ENCODE results near the gene LPAR3. TPM values are rescaled to one million over a fixed set of nuclear protein-coding genes. Genes with fewer than 3 reads are reported as not detected.

Gene LPAR3
- total and polyA plus RNA-seq, 2 donors (not counting 1 experiment from before 2014, with no cell fraction given), result 1.8 to 7.6 TPM

DNA sequence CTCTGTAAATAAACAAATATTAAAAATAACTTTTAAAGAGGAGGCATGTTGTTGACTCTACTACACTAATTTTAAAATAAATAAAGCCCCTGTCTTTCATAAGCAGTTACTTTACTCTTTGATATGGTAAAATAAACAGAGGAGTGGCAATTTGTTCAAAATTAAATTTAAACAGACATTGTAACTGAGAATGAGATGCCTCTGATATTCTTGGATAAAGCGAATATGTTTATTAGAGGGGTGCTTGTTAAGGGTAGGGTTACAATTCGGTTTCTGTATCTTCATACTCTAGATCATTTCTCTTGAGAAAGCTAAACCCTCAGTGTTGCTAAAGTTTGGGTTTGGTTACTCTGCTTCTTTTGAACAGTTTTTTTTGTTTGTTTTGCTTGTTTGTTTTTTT is 19.6 kb downstream of the LPAR3 start:
- Histone ChIP-seq H3K36me3 (ENCODE audit: control insufficient read depth, insufficient read depth, low read length) (no peaks in the 10 kb centered on the region), H3K4me2 (ENCODE audit: extremely low read depth, insufficient read depth, low read length) (no peak overlapping the region), H3K27me3 (ENCODE audit: control insufficient read depth, insufficient read depth, low read length) (no peaks in the 10 kb centered on the region), H3K9me3 (ENCODE audit: control insufficient read depth, insufficient read depth, low read depth, low read length) (no peaks in the 10 kb centered on the region), H3K9ac (ENCODE audit: insufficient read depth, low read length) (no peak overlapping the region), H3K4me1 (ENCODE audit: control insufficient read depth, extremely low read depth, insufficient read depth, low read length) (no peaks in the 10 kb centered on the region), H3K79me2 (ENCODE audit: control insufficient read depth, insufficient read depth, low read length) (no peaks in the 10 kb centered on the region), H3K27ac (ENCODE audit: insufficient read depth, low read length) (no peak overlapping the region), H4K20me1 (ENCODE audit: control insufficient read depth, extremely low read depth, insufficient read depth, low read length) (no peaks in the 10 kb centered on the region), H3K4me3 (replicated peaks in 1 of 4; ENCODE audit: control extremely low read depth in 1 of 4, insufficient read depth in 1 of 4, low read depth in 3 of 4, low read length in 4 of 4) (no peak overlapping the region), H2AFZ (ENCODE audit: low read length) (no peak overlapping the region)
- DNase-seq (ENCODE audit: low read depth in 2 of 2), result no peak
- TF ChIP-seq, protein P1, sequence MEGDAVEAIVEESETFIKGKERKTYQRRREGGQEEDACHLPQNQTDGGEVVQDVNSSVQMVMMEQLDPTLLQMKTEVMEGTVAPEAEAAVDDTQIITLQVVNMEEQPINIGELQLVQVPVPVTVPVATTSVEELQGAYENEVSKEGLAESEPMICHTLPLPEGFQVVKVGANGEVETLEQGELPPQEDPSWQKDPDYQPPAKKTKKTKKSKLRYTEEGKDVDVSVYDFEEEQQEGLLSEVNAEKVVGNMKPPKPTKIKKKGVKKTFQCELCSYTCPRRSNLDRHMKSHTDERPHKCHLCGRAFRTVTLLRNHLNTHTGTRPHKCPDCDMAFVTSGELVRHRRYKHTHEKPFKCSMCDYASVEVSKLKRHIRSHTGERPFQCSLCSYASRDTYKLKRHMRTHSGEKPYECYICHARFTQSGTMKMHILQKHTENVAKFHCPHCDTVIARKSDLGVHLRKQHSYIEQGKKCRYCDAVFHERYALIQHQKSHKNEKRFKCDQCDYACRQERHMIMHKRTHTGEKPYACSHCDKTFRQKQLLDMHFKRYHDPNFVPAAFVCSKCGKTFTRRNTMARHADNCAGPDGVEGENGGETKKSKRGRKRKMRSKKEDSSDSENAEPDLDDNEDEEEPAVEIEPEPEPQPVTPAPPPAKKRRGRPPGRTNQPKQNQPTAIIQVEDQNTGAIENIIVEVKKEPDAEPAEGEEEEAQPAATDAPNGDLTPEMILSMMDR (conservative IDR thresholded peaks at IDR 0.05 in 1 of 2, IDR thresholded peaks at IDR 0.05 in 1 of 2; ENCODE audit: low read depth in 1 of 2, low read length in 2 of 2), result no peak
- TF ChIP-seq EZH2 (IDR thresholded peaks at IDR 0.05; ENCODE audit: low read length, missing control alignments), result no peak

DNA sequence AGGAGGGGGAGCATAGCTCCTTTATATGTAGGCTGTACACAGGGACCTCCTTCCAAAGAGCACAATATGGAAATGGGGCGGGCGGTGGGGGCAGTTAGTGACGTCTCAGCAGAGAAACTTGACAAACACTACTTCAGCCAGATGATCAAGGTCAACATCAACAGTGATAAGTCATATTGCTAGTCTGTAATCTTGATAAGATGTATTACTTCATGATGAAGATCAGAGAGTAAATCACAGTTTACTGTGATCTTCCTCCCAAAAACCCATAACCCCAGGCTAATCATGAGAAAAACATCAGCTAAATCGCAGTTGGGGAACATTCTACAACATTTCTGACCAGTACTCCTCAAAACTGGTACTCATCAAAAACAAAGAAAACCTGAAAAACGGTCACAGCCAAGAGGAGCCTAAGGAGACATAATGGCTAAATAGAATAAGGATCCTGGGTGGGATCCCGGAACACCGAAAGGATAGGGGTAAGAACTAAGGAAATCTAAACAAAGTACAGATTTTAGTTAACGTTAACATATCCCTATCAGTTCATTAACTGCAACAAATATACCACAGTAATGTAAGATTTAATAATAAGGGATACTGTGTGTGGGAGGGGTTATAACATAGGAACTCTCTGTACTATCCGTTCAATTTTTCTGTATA is 20.2 kb downstream of the LPAR3 start:
- Histone ChIP-seq H3K27me3 (ENCODE audit: control insufficient read depth, insufficient read depth, low read length) (no peaks in the 10 kb centered on the region), H2AFZ (ENCODE audit: low read length) (no peak overlapping the region), H4K20me1 (ENCODE audit: control insufficient read depth, extremely low read depth, insufficient read depth, low read length) (no peaks in the 10 kb centered on the region), H3K9ac (ENCODE audit: insufficient read depth, low read length) (no peak overlapping the region), H3K36me3 (ENCODE audit: control insufficient read depth, insufficient read depth, low read length) (no peaks in the 10 kb centered on the region), H3K4me3 (replicated peaks in 1 of 4; ENCODE audit: control extremely low read depth in 1 of 4, insufficient read depth in 1 of 4, low read depth in 3 of 4, low read length in 4 of 4) (no peak overlapping the region), H3K79me2 (ENCODE audit: control insufficient read depth, insufficient read depth, low read length) (no peaks in the 10 kb centered on the region), H3K4me2 (ENCODE audit: extremely low read depth, insufficient read depth, low read length) (no peak overlapping the region), H3K27ac (ENCODE audit: insufficient read depth, low read length) (no peak overlapping the region), H3K9me3 (ENCODE audit: control insufficient read depth, insufficient read depth, low read depth, low read length) (no peaks in the 10 kb centered on the region), H3K4me1 (ENCODE audit: control insufficient read depth, extremely low read depth, insufficient read depth, low read length) (no peaks in the 10 kb centered on the region)
- TF ChIP-seq, protein P1 (conservative IDR thresholded peaks at IDR 0.05 in 1 of 2, IDR thresholded peaks at IDR 0.05 in 1 of 2; ENCODE audit: low read depth in 1 of 2, low read length in 2 of 2), result no peak
- TF ChIP-seq EZH2 (IDR thresholded peaks at IDR 0.05; ENCODE audit: low read length, missing control alignments), result no peak
- DNase-seq (ENCODE audit: low read depth in 2 of 2), result peak in 1 of 2 donors; percentile 46

DNA sequence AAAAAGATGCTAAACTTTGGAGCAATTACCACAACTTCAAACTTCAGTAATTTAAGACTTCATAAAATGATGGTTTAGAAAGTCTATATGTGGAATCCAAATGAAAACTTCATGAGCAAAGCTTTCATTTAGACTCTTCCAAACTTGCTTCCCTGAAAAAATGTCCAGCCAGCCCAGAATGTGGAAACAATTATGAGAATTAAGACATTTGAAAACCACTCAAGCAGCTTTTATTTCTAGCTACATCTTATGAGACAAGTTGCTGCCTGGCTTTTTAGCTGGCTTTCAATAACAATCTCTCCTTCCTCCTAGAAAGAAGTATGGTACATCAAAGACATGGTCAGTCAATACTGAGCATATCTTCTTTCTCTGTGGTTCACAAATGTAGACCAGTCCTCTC is 21.8 kb downstream of the LPAR3 start:
- Histone ChIP-seq H3K4me1 (ENCODE audit: control insufficient read depth, extremely low read depth, insufficient read depth, low read length) (no peaks in the 10 kb centered on the region), H3K27me3 (ENCODE audit: control insufficient read depth, insufficient read depth, low read length) (no peaks in the 10 kb centered on the region), H3K9ac (ENCODE audit: insufficient read depth, low read length) (no peak overlapping the region), H3K36me3 (ENCODE audit: control insufficient read depth, insufficient read depth, low read length) (no peaks in the 10 kb centered on the region), H3K27ac (ENCODE audit: insufficient read depth, low read length) (no peak overlapping the region), H3K79me2 (ENCODE audit: control insufficient read depth, insufficient read depth, low read length) (no peaks in the 10 kb centered on the region), H3K4me3 (replicated peaks in 1 of 4; ENCODE audit: control extremely low read depth in 1 of 4, insufficient read depth in 1 of 4, low read depth in 3 of 4, low read length in 4 of 4) (no peak overlapping the region), H4K20me1 (ENCODE audit: control insufficient read depth, extremely low read depth, insufficient read depth, low read length) (no peaks in the 10 kb centered on the region), H3K9me3 (ENCODE audit: control insufficient read depth, insufficient read depth, low read depth, low read length) (no peaks in the 10 kb centered on the region), H2AFZ (ENCODE audit: low read length) (no peak overlapping the region), H3K4me2 (ENCODE audit: extremely low read depth, insufficient read depth, low read length) (no peak overlapping the region)
- no peak for DNase-seq (ENCODE audit: low read depth in 2 of 2)
- TF ChIP-seq EZH2 (IDR thresholded peaks at IDR 0.05; ENCODE audit: low read length, missing control alignments), result no peak

Data from fibroblast of lung (primary cell).